Inferior parietal cortex (tissue), 1 donor: ENCODE data around the gene SLC38A9.

ENCODE experiments used
- DNase-seq: peaks from one replicate; pipeline ENCODE4 v3.0.0-alpha.2; 2016; ENCODE audit errors: extremely low spot score

SLC38A9 gene

GRCh38 chr5:55650386-55650785 is 61.7 kb downstream of the SLC38A9 start:
- no peak for DNase-seq

- DNase-seq: no peak
Measured at GRCh38 chr5:55649963-55650362, 62.2 kb downstream of the SLC38A9 start.

- no peak for DNase-seq
Measured at GRCh38 chr5:55645304-55645703, 66.8 kb downstream of the SLC38A9 start.

GRCh38 chr5:55638455-55638854 is 73.7 kb downstream of the SLC38A9 start:
- no peak for DNase-seq

- no peak for DNase-seq
Measured at GRCh38 chr5:55638051-55638450, 74.1 kb downstream of the SLC38A9 start.

GRCh38 chr5:55636683-55637082 is 75.4 kb downstream of the SLC38A9 start:
- no peak for DNase-seq

GRCh38 chr5:55636177-55636576 is 75.9 kb downstream of the SLC38A9 start:
- DNase-seq: no peak

- DNase-seq: no peak
Measured at GRCh38 chr5:55634866-55635265, 77.3 kb downstream of the SLC38A9 start.

GRCh38 chr5:55634209-55634805 is 77.8 kb downstream of the SLC38A9 start:
- no peak for DNase-seq

GRCh38 chr5:55633574-55634208 is 78.4 kb downstream of the SLC38A9 start:
- DNase-seq: no peak

GRCh38 chr5:55629815-55630214 is 82.3 kb downstream of the SLC38A9 start:
- DNase-seq: no peak

- DNase-seq: no peak
Measured at GRCh38 chr5:55626790-55627189, 85.3 kb downstream of the SLC38A9 start.

- DNase-seq: no peak
Measured at GRCh38 chr5:55625913-55626312, 86.2 kb downstream of the SLC38A9 start.

GRCh38 chr5:55625589-55625909 is 86.6 kb downstream of the SLC38A9 start:
- no peak for DNase-seq

GRCh38 chr5:55624841-55625588 is 87.1 kb downstream of the SLC38A9 start:
- no peak for DNase-seq

GRCh38 chr5:55623789-55624188 is 88.3 kb downstream of the SLC38A9 start:
- no peak for DNase-seq

- DNase-seq: no peak
Measured at GRCh38 chr5:55622460-55622859, 89.7 kb downstream of the SLC38A9 start.

- no peak for DNase-seq
Measured at GRCh38 chr5:55621229-55621628, 90.9 kb downstream of the SLC38A9 start.

GRCh38 chr5:55620766-55621160 is 91.4 kb downstream of the SLC38A9 start:
- no peak for DNase-seq

- no peak for DNase-seq
Measured at GRCh38 chr5:55620009-55620765, 91.9 kb downstream of the SLC38A9 start.

- DNase-seq: no peak
Measured at GRCh38 chr5:55618318-55618717, 93.8 kb downstream of the SLC38A9 start.

- no peak for DNase-seq
Measured at GRCh38 chr5:55613112-55613868, 98.8 kb downstream of the SLC38A9 start.
